ENCODE data around the gene ALLC. TPM values are rescaled to one million over a fixed set of nuclear protein-coding genes. Genes with fewer than 3 reads are reported as not detected.

Gene ALLC
- total and polyA plus RNA-seq, 9 of the 15 experiments (the other 6 are each of a cell fraction or from before 2014, with no cell fraction given) = not detected

- DNase-seq (ENCODE audit: extremely low read depth in 1 of 4, low spot score in 3 of 4) (no peak), ATAC-seq (no peak), FAIRE-seq (no peak)
- CTCF ChIA-PET (ENCODE audit: low intra/inter-chr PET ratio) = no interaction called here
- no peaks in the 10 kb centered on the region for H3K79me2 ChIP-seq (ENCODE audit: control insufficient read depth, insufficient read depth, low read length)
- no peak overlapping the region for H3K9ac ChIP-seq (ENCODE audit: insufficient read depth in 1 of 2, low read depth in 2 of 2, low read length in 2 of 2)
- in situ Hi-C loops (cut with MboI) = no loop called here
- POLR2A ChIA-PET = no interaction called here
- no peaks in the 10 kb centered on the region for H3K9me1 ChIP-seq (ENCODE audit: control insufficient read depth, insufficient read depth, low read length)
- BruUV-seq (replicated peaks) = no TSS peak
- intact Hi-C loops (cut with micrococcal nuclease) = no loop called here
- no peak overlapping the region for H3K27ac ChIP-seq (ENCODE audit: extremely low read depth, low read depth, low read length)
- H2AFZ ChIP-seq (ENCODE audit: low read depth, low read length) = no peak overlapping the region
- H3K27me3 ChIP-seq (ENCODE audit: control insufficient read depth in 2 of 2, insufficient read depth in 2 of 2, low read length in 2 of 2) = peaks cover 40 to 89% of the 10 kb centered on the region in 2 experiments
- H3K9me3 ChIP-seq (replicated peaks; ENCODE audit: control insufficient read depth, insufficient read depth, low read depth, low read length) = no peaks in the 10 kb centered on the region
- peaks cover 0 to 37% of the 10 kb centered on the region in 2 experiments; a peak in 2 of 5 replicates for H3K4me1 ChIP-seq (replicated peaks in 1 of 2; ENCODE audit: control insufficient read depth in 2 of 2, insufficient read depth in 2 of 2, low read length in 2 of 2)
- no peak overlapping the region for H3K4me3 ChIP-seq
- WGBS (ENCODE audit: insufficient coverage, low coverage, missing lambda C conversion rate) = 4% methylated on average over 8 of the region's 8 CpGs
- no peak overlapping the region for H3K4me2 ChIP-seq (ENCODE audit: insufficient read depth, low read length)
- H4K20me1 ChIP-seq (replicated peaks; ENCODE audit: control insufficient read depth, insufficient read depth, low read length) = peaks cover 12% of the 10 kb centered on the region; the same call in 1 of the 2 replicates
- no peaks in the 10 kb centered on the region for H3K36me3 ChIP-seq (ENCODE audit: control insufficient read depth, insufficient read depth, low read length)
- TF ChIP-seq PTBP1 (IDR thresholded peaks at IDR 0.05; ENCODE audit: low read depth, low read length) (no peak), HINFP (tag; conservative IDR thresholded peaks at IDR 0.05; ENCODE audit: low read depth) (no peak), ZNF76 (CRISPR knock-in tag; IDR thresholded peaks at IDR 0.05; ENCODE audit: borderline replicate concordance) (no peak), RHOXF2B (CRISPR knock-in tag; conservative IDR thresholded peaks at IDR 0.05) (no peak), ADNP (tag; IDR thresholded peaks at IDR 0.05) (no peak), ZNF253 (CRISPR knock-in tag; conservative IDR thresholded peaks at IDR 0.05) (no peak), CSDE1 (IDR thresholded peaks at IDR 0.05) (no peak), ZNF324 (CRISPR knock-in tag; IDR thresholded peaks at IDR 0.05) (no peak), BRCA1 (IDR thresholded peaks at IDR 0.05) (no peak), BRCA1 (CRISPR knock-in tag; IDR thresholded peaks at IDR 0.05) (no peak), XRCC3 (IDR thresholded peaks at IDR 0.05) (no peak), SMARCB1 (IDR thresholded peaks at IDR 0.05; ENCODE audit: insufficient read length, low read depth) (no peak), NFRKB (IDR thresholded peaks at IDR 0.05; ENCODE audit: low read depth) (no peak), POLR2H (tag; IDR thresholded peaks at IDR 0.05; ENCODE audit: low read depth) (no peak), SREBF1 (IDR thresholded peaks at IDR 0.05; ENCODE audit: borderline replicate concordance, low read depth, low read length) (no peak)
- TF ChIP-seq, protein P1, sequence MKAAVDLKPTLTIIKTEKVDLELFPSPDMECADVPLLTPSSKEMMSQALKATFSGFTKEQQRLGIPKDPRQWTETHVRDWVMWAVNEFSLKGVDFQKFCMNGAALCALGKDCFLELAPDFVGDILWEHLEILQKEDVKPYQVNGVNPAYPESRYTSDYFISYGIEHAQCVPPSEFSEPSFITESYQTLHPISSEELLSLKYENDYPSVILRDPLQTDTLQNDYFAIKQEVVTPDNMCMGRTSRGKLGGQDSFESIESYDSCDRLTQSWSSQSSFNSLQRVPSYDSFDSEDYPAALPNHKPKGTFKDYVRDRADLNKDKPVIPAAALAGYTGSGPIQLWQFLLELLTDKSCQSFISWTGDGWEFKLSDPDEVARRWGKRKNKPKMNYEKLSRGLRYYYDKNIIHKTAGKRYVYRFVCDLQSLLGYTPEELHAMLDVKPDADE (conservative IDR thresholded peaks at IDR 0.05; ENCODE audit: control insufficient read depth, low read depth, low read length) = no peak
Measured at GRCh38 chr2:3646446-3646845, 11.6 kb upstream of the ALLC start.

All from K562 (cell line).